Nephron (organoid): Measurements from ENCODE around the gene NPR3.

ENCODE experiments used
- H3K27ac Mint-ChIP-seq, 3 experiments: 2 replicates each; pipeline ENCODE4 v1.8.0; 2020; ENCODE audit warnings: mixed read lengths in 3 of 3, mild to moderate bottlenecking in 2 of 3, moderate library complexity in 1 of 3
- H3K27me3 Mint-ChIP-seq: 2 replicates; pipeline ENCODE4 v1.8.0; 2021; ENCODE audit warnings: low read depth, mild to moderate bottlenecking, moderate library complexity, mixed read lengths
- H3K36me3 Mint-ChIP-seq: 2 replicates; pipeline ENCODE4 v1.8.0; 2020; ENCODE audit warnings: low read depth, mixed read lengths
- H3K4me1 Mint-ChIP-seq: 2 replicates; pipeline ENCODE4 v1.8.0; 2020; ENCODE audit warnings: mixed read lengths
- H3K4me3 Mint-ChIP-seq, 3 experiments: 2 replicates each; pipeline ENCODE4 v1.8.0; 2020; ENCODE audit warnings: mild to moderate bottlenecking in 3 of 3, mixed read lengths in 3 of 3, moderate library complexity in 2 of 3
- H3K9me3 Mint-ChIP-seq: 2 replicates; pipeline ENCODE4 v1.8.0; 2020; ENCODE audit warnings: mixed read lengths
- TF ChIP-seq, protein P1 (sequence below), 3 experiments: fragments of 200-600 bp; sonication (generic); IDR thresholded peaks; one replicate each; pipeline ENCODE4 v1.5.0; 2021; ENCODE audit warnings: antibody characterized with exemption in 3 of 3; ENCODE audit not compliant: unreplicated experiment in 3 of 3

NPR3 gene

GRCh38 chr5:32726086-32726557 lies 15.0 kb downstream of the NPR3 start:
- Mint-ChIP-seq H3K4me3 (no peak overlapping the region), H3K36me3 (peaks cover 13% of the 10 kb centered on the region), H3K9me3 (peaks cover 5% of the 10 kb centered on the region), H3K4me1 (peaks cover 7% of the 10 kb centered on the region), H3K27me3 (peaks cover 21% of the 10 kb centered on the region), H3K27ac (peak overlapping the region in 2 of 3 experiments; percentile 11 to 23)
- TF ChIP-seq, protein P1, sequence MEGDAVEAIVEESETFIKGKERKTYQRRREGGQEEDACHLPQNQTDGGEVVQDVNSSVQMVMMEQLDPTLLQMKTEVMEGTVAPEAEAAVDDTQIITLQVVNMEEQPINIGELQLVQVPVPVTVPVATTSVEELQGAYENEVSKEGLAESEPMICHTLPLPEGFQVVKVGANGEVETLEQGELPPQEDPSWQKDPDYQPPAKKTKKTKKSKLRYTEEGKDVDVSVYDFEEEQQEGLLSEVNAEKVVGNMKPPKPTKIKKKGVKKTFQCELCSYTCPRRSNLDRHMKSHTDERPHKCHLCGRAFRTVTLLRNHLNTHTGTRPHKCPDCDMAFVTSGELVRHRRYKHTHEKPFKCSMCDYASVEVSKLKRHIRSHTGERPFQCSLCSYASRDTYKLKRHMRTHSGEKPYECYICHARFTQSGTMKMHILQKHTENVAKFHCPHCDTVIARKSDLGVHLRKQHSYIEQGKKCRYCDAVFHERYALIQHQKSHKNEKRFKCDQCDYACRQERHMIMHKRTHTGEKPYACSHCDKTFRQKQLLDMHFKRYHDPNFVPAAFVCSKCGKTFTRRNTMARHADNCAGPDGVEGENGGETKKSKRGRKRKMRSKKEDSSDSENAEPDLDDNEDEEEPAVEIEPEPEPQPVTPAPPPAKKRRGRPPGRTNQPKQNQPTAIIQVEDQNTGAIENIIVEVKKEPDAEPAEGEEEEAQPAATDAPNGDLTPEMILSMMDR (IDR thresholded peaks at IDR 0.05; ENCODE audit: unreplicated experiment in 3 of 3), result no peak

DNA sequence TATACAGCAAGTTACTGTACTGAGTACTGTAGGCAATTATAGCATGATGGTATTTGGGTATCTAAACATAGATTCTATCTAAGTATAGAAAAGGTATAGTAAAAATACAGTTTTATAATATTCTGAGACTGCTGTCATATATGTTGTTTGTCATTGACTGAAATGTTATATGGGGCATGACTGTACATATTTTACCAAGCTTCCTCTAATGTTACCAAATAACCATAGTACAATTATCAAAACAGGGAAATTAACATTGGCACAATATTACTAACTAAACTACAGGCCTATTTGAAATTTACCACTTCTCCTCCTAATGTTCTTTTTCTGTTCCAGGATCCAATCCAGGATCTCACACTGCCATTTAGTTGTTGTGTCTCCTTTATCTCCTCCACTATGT lies 18.5 kb downstream of the NPR3 start:
- Mint-ChIP-seq H3K36me3 (peaks cover 13% of the 10 kb centered on the region), H3K27me3 (peaks cover 13% of the 10 kb centered on the region), H3K9me3 (peaks cover 5% of the 10 kb centered on the region), H3K4me1 (peaks cover 7% of the 10 kb centered on the region), H3K27ac (no peak overlapping the region), H3K4me3 (no peak overlapping the region)
- TF ChIP-seq, protein P1 (IDR thresholded peaks at IDR 0.05; ENCODE audit: unreplicated experiment in 3 of 3), result no peak

DNA sequence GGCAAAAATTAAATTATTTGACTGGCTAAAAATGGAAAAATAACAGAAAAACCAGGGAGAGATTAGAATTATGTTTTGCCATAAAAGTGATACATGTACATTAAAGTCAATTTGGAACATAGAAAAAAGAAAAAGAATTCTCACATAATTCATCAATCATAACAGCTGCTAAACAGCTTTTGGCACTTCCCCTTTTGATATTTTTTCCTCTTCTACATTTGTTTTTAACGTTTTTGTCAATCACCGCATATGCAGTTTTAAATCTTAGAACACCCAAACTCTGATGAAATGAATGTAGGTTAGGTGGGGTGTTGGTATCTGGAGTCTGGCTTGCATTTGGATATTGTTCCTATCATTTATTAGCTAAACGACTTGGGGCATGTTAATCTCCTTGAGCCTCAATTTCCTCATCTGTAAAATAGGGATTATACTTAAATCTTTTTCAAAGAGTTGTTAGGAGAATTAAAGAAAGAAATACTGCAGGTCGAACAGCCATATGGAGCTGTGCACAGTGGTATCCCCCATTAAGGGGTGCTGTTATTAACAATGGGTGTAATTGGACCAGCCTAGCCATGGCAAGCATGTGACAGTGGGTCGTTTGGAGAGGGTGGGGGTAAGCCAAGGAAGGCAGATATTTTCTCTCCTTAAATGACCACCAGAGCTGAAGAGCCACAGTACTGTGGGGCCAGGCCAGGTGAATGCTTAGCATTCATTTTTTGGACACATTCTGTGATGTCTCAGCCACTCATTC lies 22.6 kb downstream of the NPR3 start:
- Mint-ChIP-seq H3K36me3 (no peaks in the 10 kb centered on the region), H3K27ac (no peak overlapping the region), H3K27me3 (no peaks in the 10 kb centered on the region), H3K4me3 (no peak overlapping the region), H3K4me1 (peaks cover 14% of the 10 kb centered on the region), H3K9me3 (peaks cover 3% of the 10 kb centered on the region)
- TF ChIP-seq, protein P1 (IDR thresholded peaks at IDR 0.05; ENCODE audit: unreplicated experiment in 3 of 3), result no peak

DNA sequence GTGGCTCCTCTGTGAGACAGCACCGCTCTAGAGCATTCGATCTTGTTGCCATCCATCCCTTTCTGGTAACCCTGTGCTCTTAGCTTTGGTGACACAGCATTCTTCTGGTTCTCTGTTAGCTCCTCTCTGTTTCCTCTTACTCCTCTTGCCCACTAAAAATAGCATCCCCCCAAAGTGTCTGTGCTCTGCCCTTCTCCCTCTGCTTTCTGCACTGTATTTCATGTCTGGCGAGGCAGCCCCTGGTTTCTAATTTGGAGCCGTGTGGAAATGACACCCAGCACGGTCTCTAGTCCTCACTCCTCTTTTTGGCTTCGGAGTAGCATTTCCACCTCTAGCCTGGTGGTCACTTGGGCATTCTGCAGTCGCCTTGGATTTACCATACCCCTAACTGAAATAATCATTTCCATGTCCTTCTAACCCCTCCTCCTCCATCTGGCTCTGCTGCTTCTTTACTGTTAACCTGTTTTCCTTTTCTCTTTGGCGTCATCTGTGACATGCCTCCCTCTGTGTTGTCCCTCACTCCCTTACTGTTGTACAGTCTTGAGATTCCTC lies 23.8 kb downstream of the NPR3 start:
- Mint-ChIP-seq H3K9me3 (peaks cover 3% of the 10 kb centered on the region), H3K27ac (no peak overlapping the region), H3K4me1 (peaks cover 14% of the 10 kb centered on the region), H3K27me3 (no peaks in the 10 kb centered on the region), H3K36me3 (peaks cover 3% of the 10 kb centered on the region), H3K4me3 (no peak overlapping the region)
- TF ChIP-seq, protein P1 (IDR thresholded peaks at IDR 0.05; ENCODE audit: unreplicated experiment in 3 of 3), result no peak

GRCh38 chr5:32735512-32735911 lies 24.4 kb downstream of the NPR3 start:
- Mint-ChIP-seq H3K4me3 (no peak overlapping the region), H3K27ac (no peak overlapping the region), H3K36me3 (peaks cover 3% of the 10 kb centered on the region), H3K27me3 (no peaks in the 10 kb centered on the region), H3K4me1 (peaks cover 14% of the 10 kb centered on the region), H3K9me3 (peaks cover 3% of the 10 kb centered on the region)
- TF ChIP-seq, protein P1 (IDR thresholded peaks at IDR 0.05; ENCODE audit: unreplicated experiment in 3 of 3), result no peak
